Small intestine (tissue), 7 donors: ENCODE measurements around the gene RAMP3. TPM values are rescaled to one million over a fixed set of nuclear protein-coding genes. Genes with fewer than 3 reads are reported as not detected.

Source experiments
- DNase-seq, 2 donors: peaks; one replicate each; pipeline versions ENCODE4 v3.0.0 to v3.0.0-alpha.2; 2013
- FAIRE-seq: peaks from 2 replicates; lab custom pipeline; 2012; peaks lifted over from hg19 to GRCh38; lab: Jason Lieb, UNC
- H3K27ac ChIP-seq, 3 donors: one replicate each; pipeline ENCODE4 v1.5.1; 2013; ENCODE audit warnings: low read length in 2 of 3, mild to moderate bottlenecking in 2 of 3, control low read depth in 1 of 3, inconsistent platforms in 1 of 3, low read depth in 1 of 3, moderate library complexity in 1 of 3
- H3K27me3 ChIP-seq, 3 donors: one replicate each; pipeline ENCODE4 v1.6.1; 2013; ENCODE audit warnings: low read length in 3 of 3, inconsistent platforms in 1 of 3; ENCODE audit not compliant: control insufficient read depth in 3 of 3, insufficient read depth in 3 of 3
- H3K36me3 ChIP-seq, 3 donors: one replicate each; pipeline ENCODE4 v1.6.1; 2013; ENCODE audit warnings: low read length in 3 of 3, inconsistent platforms in 1 of 3, low read depth in 1 of 3, mild to moderate bottlenecking in 1 of 3, moderate library complexity in 1 of 3; ENCODE audit not compliant: control insufficient read depth in 3 of 3, insufficient read depth in 2 of 3
- H3K4me1 ChIP-seq, 3 donors: one replicate each; pipeline ENCODE4 v1.6.1; 2013; ENCODE audit warnings: low read length in 2 of 3, inconsistent platforms in 1 of 3, low read depth in 1 of 3, mild to moderate bottlenecking in 1 of 3, moderate library complexity in 1 of 3; ENCODE audit not compliant: control insufficient read depth in 3 of 3, insufficient read depth in 2 of 3
- H3K4me3 ChIP-seq, 3 donors: one replicate each; pipeline ENCODE4 v1.5.1; 2013; ENCODE audit warnings: low read length in 3 of 3, control low read depth in 1 of 3, inconsistent platforms in 1 of 3, low read depth in 1 of 3, mild to moderate bottlenecking in 1 of 3, moderate library complexity in 1 of 3
- H3K9me3 ChIP-seq, 2 donors: one replicate each; pipeline ENCODE4 v1.6.1; 2013; ENCODE audit warnings: low read depth in 1 of 2, low read length in 1 of 2; ENCODE audit not compliant: control insufficient read depth in 2 of 2, insufficient read depth in 1 of 2
- WGBS, 3 donors: extraction: QIAGEN DNeasy Blood & Tissue Kit; methylation state at CpG; one replicate each; pipeline ENCODE4 v1.1.7; 2013; 5-methylcytosine and 5-hydroxymethylcytosine counted together
- polyA plus RNA-seq, 4 donors: library from polyadenylated mRNA; stranded (reverse) in 3 of 4; unstranded in 1 of 4; fragments of 200-250 nt in 3 of 4; fragments of 120-200 nt in 1 of 4; gene quantifications; one replicate each; pipeline versions ENCODE4 v1.2.1 to v1.2.3, GENCODE V29; 2013
- donor health status: healthy with polysubstance abuse.
- donor health status: control.
- donor health status: control.
- donor health status: Bipolar disorder and iron deficiency.
- donor health status: healthy.

Gene RAMP3
- polyA plus RNA-seq, 4 donors = 0.67 to 48.6 (median 4.1) TPM

- H3K27ac ChIP-seq = no peak overlapping the region
- DNase-seq (no peak), FAIRE-seq (no peak)
- 85 to 89% (median 88%) methylated on average over 12 of the region's 12 CpGs for WGBS, 3 donors
- peaks cover 0 to 3% (median 2%) of the 10 kb centered on the region in 3 donors for H3K27me3 ChIP-seq
- H3K4me3 ChIP-seq = no peak overlapping the region
- no peaks in the 10 kb centered on the region for H3K4me1 ChIP-seq
- H3K9me3 ChIP-seq = no peaks in the 10 kb centered on the region
- no peaks in the 10 kb centered on the region for H3K36me3 ChIP-seq
These were observed 61.5 kb downstream of the RAMP3 start for GRCh38 chr7:45219130-45219529.

GRCh38 chr7:45219801-45220435 is 62.3 kb downstream of the RAMP3 start:
- Histone ChIP-seq H3K4me1 (no peaks in the 10 kb centered on the region), H3K36me3 (no peaks in the 10 kb centered on the region), H3K27ac (no peak overlapping the region), H3K4me3 (no peak overlapping the region), H3K27me3 (peaks cover 0 to 3% (median 2%) of the 10 kb centered on the region in 3 donors), H3K9me3 (no peaks in the 10 kb centered on the region)
- no peak for FAIRE-seq
- WGBS, 3 donors = 47 to 56% (median 53%) methylated on average over 8 of the region's 8 CpGs
- DNase-seq = no peak

DNA sequence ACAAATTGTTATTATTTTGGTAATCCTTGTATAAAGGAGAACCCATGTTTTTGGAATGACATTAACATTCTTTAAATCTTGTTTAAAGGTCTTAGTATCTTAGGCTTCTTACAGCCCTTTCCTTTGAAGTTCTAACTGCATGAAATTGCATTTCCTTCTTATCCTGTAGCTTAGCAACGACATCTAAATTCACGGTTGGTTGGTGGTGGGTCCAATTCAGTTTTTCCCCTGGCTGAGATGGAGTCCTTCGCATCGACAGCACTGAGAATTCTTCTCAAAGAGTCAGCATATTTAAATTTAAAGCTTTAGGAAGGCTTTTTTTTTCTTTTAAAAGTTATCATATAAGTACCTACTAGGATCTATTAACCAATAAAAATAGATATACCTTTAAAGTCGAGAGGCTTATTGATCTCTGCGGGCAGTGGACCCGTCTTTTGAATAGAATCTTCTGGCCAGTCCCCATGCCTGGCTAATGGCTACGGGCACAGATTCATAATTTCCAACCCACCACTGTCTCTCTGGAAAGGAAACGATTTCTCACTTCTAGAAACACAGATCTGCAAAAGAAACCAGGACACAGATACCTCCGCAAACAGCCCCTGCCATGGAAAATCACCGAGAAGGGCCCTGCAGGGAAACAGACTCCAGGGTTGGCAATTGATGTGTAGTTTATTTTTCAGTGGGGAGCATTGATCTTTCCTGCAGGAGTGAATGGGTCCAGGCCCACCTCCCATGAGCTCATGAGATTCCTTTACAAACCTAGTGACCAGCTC is 63.4 kb downstream of the RAMP3 start:
- FAIRE-seq (no peak), DNase-seq (no peak)
- Histone ChIP-seq H3K9me3 (no peaks in the 10 kb centered on the region), H3K36me3 (no peaks in the 10 kb centered on the region), H3K4me3 (no peak overlapping the region), H3K27ac (no peak overlapping the region), H3K4me1 (no peaks in the 10 kb centered on the region), H3K27me3 (no peaks in the 10 kb centered on the region)
- 56 to 69% (median 66%) methylated on average over 11 of the region's 11 CpGs for WGBS, 3 donors

- 84 to 89% (median 85%) methylated on average over 7 of the region's 7 CpGs for WGBS, 3 donors
- DNase-seq (no peak), FAIRE-seq (no peak)
- Histone ChIP-seq H3K4me3 (no peak overlapping the region), H3K36me3 (no peaks in the 10 kb centered on the region), H3K27ac (no peak overlapping the region), H3K4me1 (no peaks in the 10 kb centered on the region), H3K9me3 (no peaks in the 10 kb centered on the region), H3K27me3 (no peaks in the 10 kb centered on the region)
These were observed 64.5 kb downstream of the RAMP3 start for GRCh38 chr7:45221896-45222604.

DNA sequence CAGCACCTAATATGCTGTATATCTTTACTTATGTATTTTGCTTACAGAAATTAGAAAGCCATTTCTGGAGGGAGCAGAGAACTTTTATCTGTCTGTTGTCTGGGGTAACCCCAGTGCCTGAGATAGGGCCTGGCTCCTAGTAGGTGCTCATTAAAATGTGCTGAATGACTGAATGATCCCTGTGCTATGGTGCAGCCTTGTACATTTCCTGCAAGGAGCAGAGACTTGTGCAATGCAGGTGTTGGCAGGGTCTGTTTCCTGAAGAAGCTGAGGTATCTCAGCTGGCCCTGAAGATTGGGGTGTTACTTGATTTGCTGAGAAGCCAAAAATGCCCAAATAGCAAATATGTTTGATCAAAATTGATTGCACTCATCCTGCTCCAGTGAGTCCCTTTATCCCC is 65.5 kb downstream of the RAMP3 start:
- no peak for FAIRE-seq
- no peak overlapping the region for H3K27ac ChIP-seq
- H3K4me1 ChIP-seq = no peaks in the 10 kb centered on the region
- peaks cover 0 to 2% (median 0%) of the 10 kb centered on the region in 3 donors for H3K27me3 ChIP-seq
- H3K4me3 ChIP-seq = no peak overlapping the region
- DNase-seq = no peak
- no peaks in the 10 kb centered on the region for H3K9me3 ChIP-seq
- no peaks in the 10 kb centered on the region for H3K36me3 ChIP-seq

DNA sequence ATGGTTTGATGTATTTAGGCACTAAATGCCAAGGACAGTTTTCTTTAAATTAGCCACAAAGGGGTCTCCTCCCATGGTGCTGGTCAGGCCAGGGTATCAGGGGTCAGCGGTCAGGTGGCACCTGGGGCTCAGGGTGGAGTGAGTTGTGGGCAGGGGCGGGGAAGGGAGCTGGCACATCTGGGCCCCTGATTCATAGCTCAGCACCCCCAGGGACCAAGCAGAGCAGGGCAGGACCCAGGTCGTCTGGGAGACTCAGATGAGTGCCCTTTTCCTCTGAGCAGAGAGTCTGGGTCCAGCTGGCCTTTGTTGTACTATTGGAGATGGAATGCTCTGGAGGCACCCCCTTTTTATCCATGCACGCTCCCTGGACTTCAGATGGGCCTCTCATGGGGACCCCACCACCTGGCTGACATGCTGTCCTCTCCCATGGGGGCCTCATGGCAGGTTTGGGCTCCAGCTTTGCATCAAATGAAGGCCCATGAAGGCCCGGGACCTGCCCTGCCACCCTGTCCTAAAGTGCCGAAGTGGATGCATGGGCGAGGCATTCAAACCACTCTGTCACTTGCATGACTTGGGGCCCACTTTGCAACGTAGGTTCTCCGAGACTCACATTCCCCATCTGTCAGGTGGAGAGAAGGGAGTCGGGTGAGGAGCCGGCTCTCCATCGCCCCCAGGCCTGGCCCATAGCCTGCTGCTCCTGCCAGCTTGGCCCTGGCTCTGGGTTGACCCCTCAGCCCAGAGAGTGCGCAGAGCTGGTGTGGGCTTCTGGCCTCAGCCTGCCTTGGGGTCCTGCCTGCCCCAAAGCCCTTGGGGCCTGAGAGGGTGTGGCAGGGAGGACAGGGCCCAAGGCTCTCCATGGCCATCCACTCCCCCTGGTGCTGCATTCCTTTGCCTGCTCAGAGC is 66.4 kb downstream of the RAMP3 start:
- Histone ChIP-seq H3K27me3 (peaks cover 0 to 3% (median 0%) of the 10 kb centered on the region in 3 donors), H3K27ac (no peak overlapping the region), H3K9me3 (no peaks in the 10 kb centered on the region), H3K36me3 (no peaks in the 10 kb centered on the region), H3K4me1 (no peaks in the 10 kb centered on the region), H3K4me3 (no peak overlapping the region)
- 77 to 83% (median 82%) methylated on average over 13 of the region's 13 CpGs for WGBS, 3 donors
- no peak for FAIRE-seq
- DNase-seq = no peak

GRCh38 chr7:45224832-45225231 is 67.2 kb downstream of the RAMP3 start:
- no peak for FAIRE-seq
- no peak overlapping the region for H3K4me3 ChIP-seq
- H3K27me3 ChIP-seq = peaks cover 0 to 3% (median 0%) of the 10 kb centered on the region in 3 donors
- H3K4me1 ChIP-seq = no peaks in the 10 kb centered on the region
- DNase-seq = no peak
- H3K36me3 ChIP-seq = no peaks in the 10 kb centered on the region
- H3K27ac ChIP-seq = no peak overlapping the region
- no peaks in the 10 kb centered on the region for H3K9me3 ChIP-seq
- 13 to 23% (median 15%) methylated on average over 3 of the region's 3 CpGs for WGBS, 3 donors
